T-helper 22 cell (primary cell): ENCODE data around the gene PTPN3.

Experiments used
- DNase-seq: peaks from one replicate; pipeline ENCODE4 v3.0.0-alpha.2; 2020; ENCODE audit warnings: low read depth

PTPN3 gene

GRCh38 chr9:109424618-109425017 is 73.5 kb downstream of the PTPN3 start:
- no peak for DNase-seq

GRCh38 chr9:109423877-109424276 is 74.2 kb downstream of the PTPN3 start:
- no peak for DNase-seq

- DNase-seq: no peak
Observed at GRCh38 chr9:109422641-109423040, 75.5 kb downstream of the PTPN3 start.

GRCh38 chr9:109421026-109421970 is 76.8 kb downstream of the PTPN3 start:
- DNase-seq: no peak

GRCh38 chr9:109419531-109419930 is 78.6 kb downstream of the PTPN3 start:
- no peak for DNase-seq

- DNase-seq: no peak
Observed at GRCh38 chr9:109418827-109419226, 79.3 kb downstream of the PTPN3 start.

GRCh38 chr9:109417585-109418544 is 80.2 kb downstream of the PTPN3 start:
- DNase-seq: no peak

GRCh38 chr9:109417054-109417453 is 81.1 kb downstream of the PTPN3 start:
- no peak for DNase-seq

GRCh38 chr9:109416135-109416706 is 81.9 kb downstream of the PTPN3 start:
- no peak for DNase-seq

- no peak for DNase-seq
Observed at GRCh38 chr9:109414125-109414785, 83.9 kb downstream of the PTPN3 start.

- no peak for DNase-seq
Observed at GRCh38 chr9:109411798-109412352, 86.2 kb downstream of the PTPN3 start.

GRCh38 chr9:109411069-109411761 is 86.9 kb downstream of the PTPN3 start:
- no peak for DNase-seq

GRCh38 chr9:109409773-109410397 is 88.2 kb downstream of the PTPN3 start:
- no peak for DNase-seq

GRCh38 chr9:109408759-109409462 is 89.2 kb downstream of the PTPN3 start:
- no peak for DNase-seq

- no peak for DNase-seq
Observed at GRCh38 chr9:109403766-109404320, 94.3 kb downstream of the PTPN3 start.

- DNase-seq: no peak
Observed at GRCh38 chr9:109403116-109403515, 95.0 kb downstream of the PTPN3 start.

- no peak for DNase-seq
Observed at GRCh38 chr9:109401990-109402318, 96.2 kb downstream of the PTPN3 start.

- no peak for DNase-seq
Observed at GRCh38 chr9:109401169-109401989, 96.7 kb downstream of the PTPN3 start.
